ENCODE data around the gene FRY.
"Not testable (repeated sequence)": the region's sequence is repeated elsewhere in the genome, so short reads cannot be mapped to it uniquely, and the experiment has no call there.

GRCh38 chr13:32057325-32057724, 25.8 kb downstream of the FRY start:
- TF ChIP-seq POLR2AphosphoS5 (IDR thresholded peaks at IDR 0.05; ENCODE audit: low read depth, low read length); POLR2A (IDR thresholded peaks at IDR 0.05; ENCODE audit: low read depth, low read length); TAF1 (IDR thresholded peaks at IDR 0.05; ENCODE audit: low read depth, low read length); SPI1 (IDR thresholded peaks at IDR 0.05; ENCODE audit: low read depth, low read length); PAX5 (IDR thresholded peaks at IDR 0.05; ENCODE audit: insufficient read depth, low read length, severe bottlenecking): not testable (repeated sequence)

Measured in GM12891 (cell line).